NB4 (cell line): ENCODE measurements around the gene AIG1.
A peak's percentile ranks its signal among the peaks of the same experiment; 100 is the strongest.

Experiments
- DNase-seq: peaks from one replicate; pipeline ENCODE4 v3.0.0; 2010; ENCODE audit warnings: low read depth
- H3K4me3 ChIP-seq: one replicate; pipeline ENCODE4 v1.5.1; 2011; ENCODE audit warnings: mild to moderate bottlenecking, low read depth, low read length, moderate library complexity
- CTCF ChIP-seq: IDR thresholded peaks from one replicate; pipeline ENCODE4 v1.5.1; 2012; ENCODE audit warnings: low read depth, low read length
- MAX ChIP-seq: IDR thresholded peaks from 2 replicates; pipeline ENCODE4 v1.6.1; 2011; ENCODE audit warnings: low read depth, low read length
- MYC ChIP-seq: IDR thresholded peaks from 2 replicates; pipeline ENCODE4 v1.6.1; 2011; ENCODE audit warnings: low read depth, low read length
- POLR2A ChIP-seq: IDR thresholded peaks from 2 replicates; pipeline ENCODE4 v1.6.1; 2011; ENCODE audit warnings: mild to moderate bottlenecking; ENCODE audit not compliant: insufficient read length; ENCODE audit errors: extremely low read depth

Gene AIG1

GRCh38 chr6:143064271-143064670, 3.6 kb downstream of the AIG1 start:
- DNase-seq = no peak
- no peak for TF ChIP-seq MYC
- TF ChIP-seq MAX = no peak
- no peak for TF ChIP-seq CTCF
- TF ChIP-seq POLR2A = no peak
- H3K4me3 ChIP-seq = no peak overlapping the region

- DNase-seq = peak; percentile 63
- no peak overlapping the region for H3K4me3 ChIP-seq
- TF ChIP-seq MYC = no peak
- no peak for TF ChIP-seq POLR2A
- no peak for TF ChIP-seq CTCF
- TF ChIP-seq MAX = no peak
Measured at GRCh38 chr6:143064951-143065683, 4.4 kb downstream of the AIG1 start.

GRCh38 chr6:143068001-143068400, 7.3 kb downstream of the AIG1 start:
- DNase-seq = no peak
- no peak overlapping the region for H3K4me3 ChIP-seq
- TF ChIP-seq MYC (no peak), CTCF (no peak), MAX (no peak), POLR2A (no peak)

- DNase-seq = no peak
- H3K4me3 ChIP-seq = no peak overlapping the region
- no peak for TF ChIP-seq MAX
- no peak for TF ChIP-seq MYC
- no peak for TF ChIP-seq POLR2A
- no peak for TF ChIP-seq CTCF
Measured at GRCh38 chr6:143074101-143074500, 13.4 kb downstream of the AIG1 start.

- no peak overlapping the region for H3K4me3 ChIP-seq
- no peak for DNase-seq
- no peak for TF ChIP-seq MAX
- TF ChIP-seq MYC = no peak
- no peak for TF ChIP-seq CTCF
- no peak for TF ChIP-seq POLR2A
Measured at GRCh38 chr6:143074670-143075318, 14.1 kb downstream of the AIG1 start.
